Lower leg skin (tissue), 4 donors: Measurements from ENCODE around the gene TNFAIP8L3. TPM values are rescaled to one million over a fixed set of nuclear protein-coding genes. Genes with fewer than 3 reads are reported as not detected.

Experiments
- DNase-seq, 2 donors: peaks; one replicate each; pipeline ENCODE4 v3.0.0-alpha.2; 2019; ENCODE audit warnings: low spot score in 2 of 2
- H3K4me3 ChIP-seq: fragments of 200-600 bp; sonication (generic); 2 replicates; pipeline ENCODE4 v1.5.1; 2017; ENCODE audit warnings: mild to moderate bottlenecking, low read depth; ENCODE audit not compliant: poor library complexity, severe bottlenecking
- CTCF ChIP-seq, 3 donors: fragments of 450-650 bp; IDR thresholded peaks; one replicate each; pipeline ENCODE4 v1.5.1; 2016; ENCODE audit warnings: antibody characterized with exemption in 3 of 3, mild to moderate bottlenecking in 3 of 3, moderate library complexity in 2 of 3
- POLR2A ChIP-seq, 2 donors: fragments of 450-650 bp; IDR thresholded peaks; one replicate each; pipeline ENCODE4 v1.6.1; 2016 to 2017; ENCODE audit warnings: antibody characterized with exemption in 2 of 2, mild to moderate bottlenecking in 1 of 2, moderate library complexity in 1 of 2
- WGBS, 2 donors: methylation state at CpG; one replicate each; pipeline ENCODE4 v1.1.5; 2018; 5-methylcytosine and 5-hydroxymethylcytosine counted together
- intact Hi-C: fragments of 100-400 bp; cut with DNase I; formaldehyde crosslinking; loops from one replicate; pipeline ENCODE4 v1.15.0; 2023; ENCODE audit warnings: low total_unique reads
- total RNA-seq, 4 donors: library from RNA; depleted of rRNA; stranded (reverse); fragments of >200 nt; gene quantifications; one replicate each; pipeline ENCODE4 v1.1.0, GENCODE V29; 2016

Gene TNFAIP8L3
- total RNA-seq, 4 donors from 2014 or later, result 13.6 to 27.2 (median 22.1) TPM

GRCh38 chr15:51110171-51110570, 15.5 kb upstream of the TNFAIP8L3 start:
- WGBS, 2 donors, result 93 to 97% methylated on average over 3 of the region's 3 CpGs
- TF ChIP-seq POLR2A (IDR thresholded peaks at IDR 0.05), result no peak
- no peak for TF ChIP-seq CTCF (IDR thresholded peaks at IDR 0.05)
- intact Hi-C loops, result loop anchor here (5.0 kb wide), 1 partner anchor 43 kb away; no protein-coding TSS in a partner anchor
- no peak for DNase-seq
- H3K4me3 ChIP-seq, result no peak overlapping the region

- DNase-seq, result no peak
- H3K4me3 ChIP-seq, result no peak overlapping the region
- intact Hi-C loops, result no loop called here
- TF ChIP-seq CTCF (IDR thresholded peaks at IDR 0.05) (no peak), POLR2A (IDR thresholded peaks at IDR 0.05) (no peak)
- WGBS, 2 donors, result 44 to 59% methylated on average over 3 of the region's 3 CpGs
Observed at GRCh38 chr15:51108933-51109550, 14.3 kb upstream of the TNFAIP8L3 start.

GRCh38 chr15:51107612-51108011, 12.9 kb upstream of the TNFAIP8L3 start:
- no peak for TF ChIP-seq POLR2A (IDR thresholded peaks at IDR 0.05)
- TF ChIP-seq CTCF (IDR thresholded peaks at IDR 0.05), result no peak
- H3K4me3 ChIP-seq, result no peak overlapping the region
- intact Hi-C loops, result no loop called here
- 94 to 96% methylated on average over 3 of the region's 3 CpGs for WGBS, 2 donors
- no peak for DNase-seq

- no peak for TF ChIP-seq CTCF (IDR thresholded peaks at IDR 0.05)
- TF ChIP-seq POLR2A (IDR thresholded peaks at IDR 0.05), result no peak
- no peak for DNase-seq
- intact Hi-C loops, result no loop called here
- no peak overlapping the region for H3K4me3 ChIP-seq
Observed at GRCh38 chr15:51106481-51106880, 11.8 kb upstream of the TNFAIP8L3 start.

GRCh38 chr15:51105430-51106016, 10.8 kb upstream of the TNFAIP8L3 start:
- TF ChIP-seq POLR2A (IDR thresholded peaks at IDR 0.05), result no peak
- TF ChIP-seq CTCF (IDR thresholded peaks at IDR 0.05), result no peak
- H3K4me3 ChIP-seq, result no peak overlapping the region
- intact Hi-C loops, result no loop called here
- DNase-seq, result no peak
- 69 to 74% methylated on average over 4 of the region's 4 CpGs for WGBS, 2 donors

GRCh38 chr15:51104512-51104911, 9.8 kb upstream of the TNFAIP8L3 start:
- 29 to 48% methylated on average over 3 of the region's 3 CpGs for WGBS, 2 donors
- no peak overlapping the region for H3K4me3 ChIP-seq
- intact Hi-C loops, result no loop called here
- no peak for TF ChIP-seq CTCF (IDR thresholded peaks at IDR 0.05)
- TF ChIP-seq POLR2A (IDR thresholded peaks at IDR 0.05), result no peak
- DNase-seq, result no peak
